GM12873 (cell line): Measurements from ENCODE around the gene MACROH2A1.

Source experiments
- TF ChIP-seq, protein P1 (sequence below): IDR thresholded peaks from 2 replicates; pipeline ENCODE4 v1.5.1; 2012; ENCODE audit warnings: low read depth, mild to moderate bottlenecking, moderate library complexity, low read length, control low read depth; ENCODE audit not compliant: insufficient read depth; ENCODE audit errors: missing control alignments

MACROH2A1 gene

DNA sequence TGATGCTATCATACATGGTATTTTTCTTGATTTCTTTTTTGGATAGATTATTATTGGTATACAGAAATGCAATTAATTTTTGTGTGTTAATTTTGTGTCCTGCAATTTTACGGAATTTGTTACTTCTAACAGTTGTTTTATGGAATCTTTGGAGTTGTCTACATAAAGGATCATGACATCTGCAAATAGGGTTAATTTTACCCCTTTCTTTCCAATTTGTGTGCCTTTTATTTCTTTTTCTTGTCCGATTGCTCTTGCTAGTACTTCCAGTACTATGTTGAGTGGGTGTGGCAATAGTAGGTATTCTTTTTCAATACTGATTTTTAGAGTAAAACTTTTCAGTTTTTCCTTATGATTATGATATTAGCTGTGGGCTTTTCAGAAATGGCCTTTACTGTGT lies 111.5 kb downstream of the MACROH2A1 start:
- TF ChIP-seq, protein P1, sequence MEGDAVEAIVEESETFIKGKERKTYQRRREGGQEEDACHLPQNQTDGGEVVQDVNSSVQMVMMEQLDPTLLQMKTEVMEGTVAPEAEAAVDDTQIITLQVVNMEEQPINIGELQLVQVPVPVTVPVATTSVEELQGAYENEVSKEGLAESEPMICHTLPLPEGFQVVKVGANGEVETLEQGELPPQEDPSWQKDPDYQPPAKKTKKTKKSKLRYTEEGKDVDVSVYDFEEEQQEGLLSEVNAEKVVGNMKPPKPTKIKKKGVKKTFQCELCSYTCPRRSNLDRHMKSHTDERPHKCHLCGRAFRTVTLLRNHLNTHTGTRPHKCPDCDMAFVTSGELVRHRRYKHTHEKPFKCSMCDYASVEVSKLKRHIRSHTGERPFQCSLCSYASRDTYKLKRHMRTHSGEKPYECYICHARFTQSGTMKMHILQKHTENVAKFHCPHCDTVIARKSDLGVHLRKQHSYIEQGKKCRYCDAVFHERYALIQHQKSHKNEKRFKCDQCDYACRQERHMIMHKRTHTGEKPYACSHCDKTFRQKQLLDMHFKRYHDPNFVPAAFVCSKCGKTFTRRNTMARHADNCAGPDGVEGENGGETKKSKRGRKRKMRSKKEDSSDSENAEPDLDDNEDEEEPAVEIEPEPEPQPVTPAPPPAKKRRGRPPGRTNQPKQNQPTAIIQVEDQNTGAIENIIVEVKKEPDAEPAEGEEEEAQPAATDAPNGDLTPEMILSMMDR: no peak
